ENCODE data around the gene PCDHGB2.
"Not testable (repeated sequence)": the region's sequence is repeated elsewhere in the genome, so short reads cannot be mapped to it uniquely, and the experiment has no call there.

Gene PCDHGB2

GRCh38 chr5:141351591-141351990 lies 8.2 kb upstream of the PCDHGB2 start:
- no peak for DNase-seq

- DNase-seq, result no peak
Observed at GRCh38 chr5:141354900-141355469, 4.8 kb upstream of the PCDHGB2 start, which contains the start of gene PCDHGA4. PCDHGA4 (plus strand) TSS chr5:141355021; CDS start chr5:141355108, 87 bp downstream.

- DNase-seq, result no peak
Observed at GRCh38 chr5:141355641-141356040, 4.2 kb upstream of the PCDHGB2 start.

GRCh38 chr5:141356133-141356532 lies 3.7 kb upstream of the PCDHGB2 start:
- DNase-seq, result no peak

GRCh38 chr5:141356950-141357349 lies 2.8 kb upstream of the PCDHGB2 start:
- DNase-seq, result no peak

GRCh38 chr5:141360685-141361084 lies 891 bp downstream of the PCDHGB2 start:
- DNase-seq, result no peak

- DNase-seq, result no peak
Observed at GRCh38 chr5:141362719-141363118, 2.9 kb downstream of the PCDHGB2 start.

- no peak for DNase-seq
Observed at GRCh38 chr5:141363952-141364660, 4.3 kb downstream of the PCDHGB2 start, which contains the start of gene PCDHGA5. PCDHGA5 (plus strand) TSS chr5:141364162; CDS start chr5:141364331, 169 bp downstream.

- no peak for DNase-seq
Observed at GRCh38 chr5:141366016-141366896, 6.5 kb downstream of the PCDHGB2 start.

GRCh38 chr5:141369994-141370848 lies 10.4 kb downstream of the PCDHGB2 start, which contains the start of gene PCDHGB3:
PCDHGB3 (plus strand) TSS chr5:141370242; CDS start chr5:141370395, 153 bp downstream.
- DNase-seq, result peak; percentile 8 to 15

GRCh38 chr5:141371572-141372475 lies 12.0 kb downstream of the PCDHGB2 start:
- DNase-seq, result no peak

- no peak for DNase-seq
Observed at GRCh38 chr5:141373673-141374317, 14.0 kb downstream of the PCDHGB2 start, which contains the start of gene PCDHGA6. PCDHGA6 (plus strand) TSS chr5:141373891; CDS start chr5:141374084, 193 bp downstream.

- no peak for DNase-seq
Observed at GRCh38 chr5:141374627-141375026, 14.8 kb downstream of the PCDHGB2 start.

GRCh38 chr5:141375444-141376155 lies 15.8 kb downstream of the PCDHGB2 start:
- DNase-seq, result not testable (repeated sequence)

- no peak for DNase-seq
Observed at GRCh38 chr5:141382469-141383294, 22.9 kb downstream of the PCDHGB2 start, which contains the start of gene PCDHGA7. PCDHGA7 (plus strand) TSS chr5:141382742; CDS start chr5:141382900, 158 bp downstream.

GRCh38 chr5:141383345-141383744 lies 23.6 kb downstream of the PCDHGB2 start:
- no peak for DNase-seq

- DNase-seq, result no peak
Observed at GRCh38 chr5:141384471-141385267, 24.9 kb downstream of the PCDHGB2 start.

Data from stimulated activated CD4-positive, alpha-beta T cell treated with anti-CD3 and anti-CD28 coated beads, Interleukin-4, amount 100 ng/mL, for 4 hours (primary cell).